Neuronal stem cell (in vitro differentiated cells): Measurements from ENCODE around the gene LCAT. TPM values are rescaled to one million over a fixed set of nuclear protein-coding genes. Genes with fewer than 3 reads are reported as not detected.

Source experiments
- DNase-seq: peaks from one replicate; pipeline ENCODE4 v3.0.0-alpha.2; 2013; ENCODE audit warnings: low spot score
- H2AFZ ChIP-seq: one replicate; pipeline ENCODE4 v1.6.1; 2013; ENCODE audit warnings: mild to moderate bottlenecking, low read length, inconsistent platforms
- H2AK5ac ChIP-seq: 2 replicates; pipeline ENCODE4 v1.6.1; 2013; ENCODE audit warnings: low read depth, mild to moderate bottlenecking, inconsistent platforms, low read length, moderate library complexity, mixed read lengths
- H2BK120ac ChIP-seq: 2 replicates; pipeline ENCODE4 v1.6.1; 2013; ENCODE audit warnings: low read depth, mild to moderate bottlenecking, inconsistent platforms, low read length, moderate library complexity, mixed read lengths
- H2BK12ac ChIP-seq: one replicate; pipeline ENCODE4 v1.6.1; 2013; ENCODE audit warnings: low read length, inconsistent platforms
- H2BK15ac ChIP-seq: 2 replicates; pipeline ENCODE4 v1.6.1; 2013; ENCODE audit warnings: mild to moderate bottlenecking, low read length, inconsistent platforms, mixed read lengths
- H2BK5ac ChIP-seq: one replicate; pipeline ENCODE4 v1.6.1; 2013; ENCODE audit warnings: inconsistent platforms, mild to moderate bottlenecking, low read length, moderate library complexity
- H3K14ac ChIP-seq: one replicate; pipeline ENCODE4 v1.6.1; 2013; ENCODE audit warnings: low read length, inconsistent platforms
- H3K18ac ChIP-seq: 2 replicates; pipeline ENCODE4 v1.6.1; 2013; ENCODE audit warnings: low read length, inconsistent platforms
- H3K23ac ChIP-seq: 2 replicates; pipeline ENCODE4 v1.6.1; 2013; ENCODE audit warnings: low read depth, mild to moderate bottlenecking, mixed read lengths, low read length, inconsistent platforms; ENCODE audit not compliant: poor library complexity
- H3K27ac ChIP-seq: replicated peaks from 3 replicates; pipeline ENCODE4 v1.5.1; 2013; ENCODE audit warnings: low read length, inconsistent platforms
- H3K27me3 ChIP-seq, 3 experiments: 2 replicates each; pipeline ENCODE4 v1.6.1; 2013; ENCODE audit warnings: low read length in 3 of 3, mild to moderate bottlenecking in 2 of 3, inconsistent platforms in 1 of 3, low read depth in 1 of 3, mixed read lengths in 1 of 3, moderate library complexity in 1 of 3; ENCODE audit not compliant: control insufficient read depth in 3 of 3, insufficient read depth in 3 of 3
- H3K36me3 ChIP-seq, 2 donors: replicated peaks in 1 of 2; 2 replicates each; pipeline ENCODE4 v1.6.1; 2013; ENCODE audit warnings: low read length in 2 of 2; ENCODE audit not compliant: control insufficient read depth in 2 of 2, insufficient read depth in 2 of 2
- H3K4ac ChIP-seq: 2 replicates; pipeline ENCODE4 v1.6.1; 2013; ENCODE audit warnings: inconsistent platforms, mild to moderate bottlenecking, low read length, moderate library complexity
- H3K4me1 ChIP-seq, 2 donors: 1 replicate in 1 of 2; 2 replicates in 1 of 2; pipeline ENCODE4 v1.6.1; 2013; ENCODE audit warnings: low read length in 2 of 2, low read depth in 1 of 2; ENCODE audit not compliant: control insufficient read depth in 2 of 2, insufficient read depth in 1 of 2
- H3K4me2 ChIP-seq: one replicate; pipeline ENCODE4 v1.6.1; 2013; ENCODE audit warnings: mild to moderate bottlenecking, low read length, inconsistent platforms; ENCODE audit not compliant: insufficient read depth, poor library complexity, severe bottlenecking
- H3K4me3 ChIP-seq, 2 donors: 2 replicates each; pipeline ENCODE4 v1.5.1; 2013; ENCODE audit warnings: low read length in 2 of 2, mild to moderate bottlenecking in 2 of 2, inconsistent platforms in 1 of 2, moderate library complexity in 1 of 2
- H3K79me1 ChIP-seq: one replicate; pipeline ENCODE4 v1.6.1; 2013; ENCODE audit warnings: low read depth, mild to moderate bottlenecking, inconsistent platforms, low read length, moderate library complexity
- H3K9ac ChIP-seq: one replicate; pipeline ENCODE4 v1.6.1; 2013; ENCODE audit warnings: mild to moderate bottlenecking, low read depth, low read length, inconsistent platforms; ENCODE audit not compliant: poor library complexity
- H3K9me3 ChIP-seq, 2 donors: replicated peaks in 1 of 2; 2 replicates each; pipeline versions ENCODE3 to v1.6.1; 2013; ENCODE audit warnings: low read length in 2 of 2, mild to moderate bottlenecking in 2 of 2, inconsistent platforms in 1 of 2, low read depth in 1 of 2, mixed read lengths in 1 of 2, moderate library complexity in 1 of 2; ENCODE audit not compliant: control insufficient read depth in 2 of 2, insufficient read depth in 1 of 2
- H4K8ac ChIP-seq: one replicate; pipeline ENCODE4 v1.6.1; 2013; ENCODE audit warnings: low read depth, mild to moderate bottlenecking, inconsistent platforms, low read length, moderate library complexity
- H4K91ac ChIP-seq: one replicate; pipeline ENCODE4 v1.6.1; 2013; ENCODE audit warnings: low read length, low read depth, mild to moderate bottlenecking, inconsistent platforms; ENCODE audit not compliant: poor library complexity
- WGBS, 2 donors: extraction: QIAGEN DNeasy Blood & Tissue Kit; methylation state at CpG; one replicate each; pipeline ENCODE4 v1.1.7; 2013; ENCODE audit warnings: missing lambda C conversion rate in 2 of 2, mixed read lengths in 1 of 2; ENCODE audit not compliant: insufficient read length in 2 of 2, insufficient replicate concordance in 1 of 2; ENCODE audit errors: extremely low coverage in 2 of 2; 5-methylcytosine and 5-hydroxymethylcytosine counted together
- polyA plus RNA-seq, 2 experiments: library from polyadenylated mRNA; stranded (reverse); fragments of 200-250 nt; gene quantifications; one replicate each; pipeline ENCODE4 v1.2.3, GENCODE V29; 2013

Gene LCAT
- 13.5 TPM for polyA plus RNA-seq (2013, experiment 1 of 2)
- 14.5 TPM for polyA plus RNA-seq (2013, experiment 2 of 2)

- H3K79me1 ChIP-seq, result peaks cover 18% of the 10 kb centered on the region
- peaks cover 0 to 2% of the 10 kb centered on the region in 2 donors for H3K9me3 ChIP-seq
- H2BK15ac ChIP-seq, result no peak within 1 kb of the TSS
- H4K8ac ChIP-seq, result peak within 1 kb of the TSS; percentile 82
- peak within 1 kb of the TSS; percentile 42 for H3K18ac ChIP-seq
- no peak within 1 kb of the TSS for H3K14ac ChIP-seq
- H4K91ac ChIP-seq, result no peak within 1 kb of the TSS
- peak within 1 kb of the TSS; percentile 81 for H2AK5ac ChIP-seq
- no CpG with 5 or more reads among the region's 23 CpGs for WGBS, 2 donors
- peaks cover 7 to 9% of the 10 kb centered on the region in 2 donors for H3K4me1 ChIP-seq
- peak within 1 kb of the TSS; percentile 41 for H3K27ac ChIP-seq
- H2BK5ac ChIP-seq, result no peak within 1 kb of the TSS
- no peaks in the 10 kb centered on the region for H3K27me3 ChIP-seq
- H2AFZ ChIP-seq, result no peak within 1 kb of the TSS
- no peak within 1 kb of the TSS for H2BK12ac ChIP-seq
- H2BK120ac ChIP-seq, result no peak within 1 kb of the TSS
- peak within 1 kb of the TSS in 1 of 2 donors; percentile 43 for H3K4me3 ChIP-seq
- H3K4ac ChIP-seq, result no peak within 1 kb of the TSS
- no peak within 1 kb of the TSS for H3K4me2 ChIP-seq
- peak within 1 kb of the TSS; percentile 94 for H3K23ac ChIP-seq
- DNase-seq, result no peak
- peak within 1 kb of the TSS; percentile 34 for H3K9ac ChIP-seq
- peaks cover 57 to 75% of the 10 kb centered on the region in 2 donors for H3K36me3 ChIP-seq
These were observed at the start of gene LCAT for GRCh38 chr16:67943619-67944504. Gene LCAT, minus strand, starts transcription at chr16:67944120. Its CDS starts 19 bp downstream, at chr16:67944101.

GRCh38 chr16:67993207-67994039 lies 49.5 kb upstream of the LCAT start:
- WGBS, 2 donors, result no CpG with 5 or more reads among the region's 39 CpGs
- no peak overlapping the region for H3K4me3 ChIP-seq
- peaks cover 0 to 3% of the 10 kb centered on the region in 2 donors for H3K4me1 ChIP-seq

GRCh38 chr16:67992661-67993206 lies 48.8 kb upstream of the LCAT start:
- peak overlapping the region; percentile 92 for H3K18ac ChIP-seq
- peak overlapping the region; percentile 100 for H4K8ac ChIP-seq
- no peak overlapping the region for H2BK5ac ChIP-seq
- no peaks in the 10 kb centered on the region for H3K36me3 ChIP-seq
- H4K91ac ChIP-seq, result peak overlapping the region; percentile 72
- H2AFZ ChIP-seq, result peak overlapping the region; percentile 98
- H2BK15ac ChIP-seq, result peak overlapping the region; percentile 97
- peaks cover 0 to 5% of the 10 kb centered on the region in 2 donors for H3K9me3 ChIP-seq
- no peak overlapping the region for H3K27ac ChIP-seq
- H3K4me3 ChIP-seq, result no peak overlapping the region
- H3K9ac ChIP-seq, result peak overlapping the region; percentile 77
- H3K79me1 ChIP-seq, result peaks cover 2% of the 10 kb centered on the region
- H3K23ac ChIP-seq, result peak overlapping the region; percentile 91
- H3K4me2 ChIP-seq, result peak overlapping the region; percentile 40
- DNase-seq, result no peak
- peaks cover 0 to 36% (median 7%) of the 10 kb centered on the region in 3 experiments for H3K27me3 ChIP-seq
- H2BK12ac ChIP-seq, result peak overlapping the region; percentile 84
- peak overlapping the region; percentile 76 for H3K4ac ChIP-seq
- H2BK120ac ChIP-seq, result peak overlapping the region; percentile 97
- no CpG with 5 or more reads among the region's 20 CpGs for WGBS, 2 donors
- peak overlapping the region; percentile 82 for H3K14ac ChIP-seq
- H2AK5ac ChIP-seq, result peak overlapping the region; percentile 95
- peaks cover 0 to 3% of the 10 kb centered on the region in 2 donors for H3K4me1 ChIP-seq

More at GRCh38 chr16:67993207-67994039, 49.5 kb upstream of the LCAT start:
- Histone ChIP-seq H4K8ac (peak overlapping the region; percentile 100), H3K27ac (no peak overlapping the region), H3K9me3 (peaks cover 0 to 5% of the 10 kb centered on the region in 2 donors), H2AK5ac (peak overlapping the region; percentile 95), H2BK12ac (peak overlapping the region; percentile 84), H2AFZ (peak overlapping the region; percentile 98), H2BK120ac (peak overlapping the region; percentile 97), H3K23ac (peak overlapping the region; percentile 91), H3K9ac (peak overlapping the region; percentile 77), H3K4me2 (peak overlapping the region; percentile 40), H3K18ac (peak overlapping the region; percentile 92), H2BK5ac (no peak overlapping the region), H3K4ac (peak overlapping the region; percentile 76), H4K91ac (peak overlapping the region; percentile 72), H3K36me3 (no peaks in the 10 kb centered on the region), H3K79me1 (peaks cover 2% of the 10 kb centered on the region), H3K27me3 (peaks cover 0 to 36% (median 7%) of the 10 kb centered on the region in 3 experiments), H2BK15ac (peak overlapping the region; percentile 97), H3K14ac (peak overlapping the region; percentile 82)
- DNase-seq, result peak; percentile 65
